IMR-90 (cell line): ENCODE data around the gene BTF3. TPM values are rescaled to one million over a fixed set of nuclear protein-coding genes. Genes with fewer than 3 reads are reported as not detected.

Source experiments
- ATAC-seq: fragments of 200-7000 bp; cut with Tn5 transposase; 2 replicates; pipeline ENCODE4 v1.9.1; 2020; ENCODE audit warnings: low read depth, mild to moderate bottlenecking, moderate library complexity
- BruUV-seq: library from RNA; stranded (reverse); fragments of 400-500 nt; replicated peaks from 2 replicates; lab custom pipeline; 2021; lab: Mats Ljungman, UMichigan
- CTCF ChIA-PET: fragments of 300-600 bp; formaldehyde crosslinking; extraction: SDS; loops from one replicate; lab custom pipeline; 2021; ENCODE audit warnings: antibody characterized with exemption; lab: Yijun Ruan, JAX
- POLR2A ChIA-PET: fragments of 300-600 bp; sonication (Branson Sonifier 250); formaldehyde crosslinking; loops from one replicate; lab custom pipeline; 2022; ENCODE audit warnings: antibody characterized with exemption; ENCODE audit not compliant: unreplicated experiment; lab: Charles Lee
- DNase-seq: peaks from one replicate; pipeline ENCODE4 v3.0.0; 2013
- H2AFZ ChIP-seq: replicated peaks from 2 replicates; pipeline ENCODE3; 2013; ENCODE audit warnings: low read length, mild to moderate bottlenecking; ENCODE audit not compliant: poor library complexity
- H2AK5ac ChIP-seq: 2 replicates; pipeline ENCODE4 v1.6.1; 2013; ENCODE audit warnings: low read depth, low read length, inconsistent platforms
- H2AK9ac ChIP-seq: replicated peaks from 2 replicates; pipeline ENCODE3; 2013; ENCODE audit warnings: mild to moderate bottlenecking, low read depth, low read length, moderate library complexity; ENCODE audit not compliant: poor library complexity
- H2BK120ac ChIP-seq: 2 replicates; pipeline ENCODE4 v1.6.1; 2013; ENCODE audit warnings: low read depth, low read length, inconsistent platforms
- H2BK15ac ChIP-seq: 3 replicates; pipeline ENCODE4 v1.6.1; 2013; ENCODE audit warnings: low read depth, low read length, inconsistent platforms
- H2BK20ac ChIP-seq: 2 replicates; pipeline ENCODE4 v1.6.1; 2013; ENCODE audit warnings: low read depth, mild to moderate bottlenecking, inconsistent platforms, low read length, moderate library complexity
- H2BK5ac ChIP-seq: 2 replicates; pipeline ENCODE4 v1.6.1; 2013; ENCODE audit warnings: mild to moderate bottlenecking, low read depth, low read length, inconsistent platforms; ENCODE audit not compliant: poor library complexity, severe bottlenecking
- H3K14ac ChIP-seq: replicated peaks from 2 replicates; pipeline ENCODE4 v1.6.1; 2013; ENCODE audit warnings: low read depth, low read length, inconsistent platforms
- H3K18ac ChIP-seq: 2 replicates; pipeline ENCODE4 v1.6.1; 2013; ENCODE audit warnings: low read depth, low read length, control low read depth
- H3K23ac ChIP-seq: 2 replicates; pipeline ENCODE4 v1.6.1; 2013; ENCODE audit warnings: low read depth, low read length, inconsistent platforms
- H3K27ac ChIP-seq: 2 replicates; pipeline ENCODE4 v1.5.1; 2013; ENCODE audit warnings: mild to moderate bottlenecking, control low read depth, low read length; ENCODE audit not compliant: insufficient read depth
- H3K27me3 ChIP-seq: 2 replicates; pipeline ENCODE4 v1.6.1; 2013; ENCODE audit warnings: low read length; ENCODE audit not compliant: control insufficient read depth, insufficient read depth
- H3K36me3 ChIP-seq: 2 replicates; pipeline ENCODE4 v1.6.1; 2013; ENCODE audit warnings: low read length, mixed read lengths; ENCODE audit not compliant: control insufficient read depth, insufficient read depth
- H3K4ac ChIP-seq: 2 replicates; pipeline ENCODE4 v1.6.1; 2013; ENCODE audit warnings: low read depth, low read length, inconsistent platforms
- H3K4me1 ChIP-seq: 2 replicates; pipeline ENCODE4 v1.6.1; 2013; ENCODE audit warnings: low read length, mixed read lengths; ENCODE audit not compliant: control insufficient read depth, insufficient read depth
- H3K4me2 ChIP-seq: 2 replicates; pipeline ENCODE4 v1.6.1; 2013; ENCODE audit warnings: low read depth, mild to moderate bottlenecking, control low read depth, low read length, moderate library complexity
- H3K4me3 ChIP-seq: 2 replicates; pipeline ENCODE4 v1.5.1; 2013; ENCODE audit warnings: low read depth, mild to moderate bottlenecking, control low read depth, low read length, moderate library complexity; ENCODE audit not compliant: insufficient read depth
- H3K56ac ChIP-seq: 2 replicates; pipeline ENCODE4 v1.6.1; 2013; ENCODE audit warnings: low read length, inconsistent platforms; ENCODE audit not compliant: insufficient read depth; ENCODE audit errors: extremely low read depth
- H3K79me1 ChIP-seq, 2 experiments: 2 replicates each; pipeline ENCODE4 v1.6.1; 2013; ENCODE audit warnings: low read length in 2 of 2, inconsistent platforms in 1 of 2, low read depth in 1 of 2
- H3K9ac ChIP-seq: 2 replicates; pipeline ENCODE4 v1.6.1; 2013; ENCODE audit warnings: low read depth, low read length, control low read depth
- H3K9me1 ChIP-seq: 2 replicates; pipeline ENCODE4 v1.6.1; 2013; ENCODE audit warnings: low read length, inconsistent platforms; ENCODE audit not compliant: insufficient read depth
- H3K9me3 ChIP-seq: 2 replicates; pipeline ENCODE4 v1.6.1; 2013; ENCODE audit warnings: low read length; ENCODE audit not compliant: control insufficient read depth, insufficient read depth
- H4K20me1 ChIP-seq: 2 replicates; pipeline ENCODE4 v1.6.1; 2013; ENCODE audit warnings: low read length, inconsistent platforms; ENCODE audit not compliant: insufficient read depth
- H4K5ac ChIP-seq: 2 replicates; pipeline ENCODE4 v1.6.1; 2013; ENCODE audit warnings: mild to moderate bottlenecking, low read depth, low read length, control low read depth
- H4K8ac ChIP-seq, 2 experiments: 2 replicates each; pipeline ENCODE4 v1.6.1; 2013; ENCODE audit warnings: low read depth in 2 of 2, low read length in 2 of 2, control low read depth in 1 of 2, inconsistent platforms in 1 of 2
- H4K91ac ChIP-seq: 2 replicates; pipeline ENCODE4 v1.6.1; 2013; ENCODE audit warnings: low read depth, low read length, inconsistent platforms; ENCODE audit not compliant: insufficient read depth
- BHLHE40 ChIP-seq: fragments of 150-350 bp; IDR thresholded peaks from 2 replicates; pipeline ENCODE4 v1.6.1; 2016; ENCODE audit warnings: mild to moderate bottlenecking, low read depth, low read length
- CEBPB ChIP-seq: IDR thresholded peaks from 2 replicates; pipeline ENCODE4 v1.6.1; 2012; ENCODE audit warnings: low read depth, low read length, improper control_type of control experiment
- CHD1 ChIP-seq: IDR thresholded peaks from 2 replicates; pipeline ENCODE4 v1.6.1; 2012; ENCODE audit warnings: low read depth, low read length, improper control_type of control experiment
- FOS ChIP-seq: fragments of 150-350 bp; IDR thresholded peaks from 2 replicates; pipeline ENCODE4 v1.6.1; 2016; ENCODE audit warnings: low read depth, low read length
- MAFK ChIP-seq: IDR thresholded peaks from 2 replicates; pipeline ENCODE4 v1.6.1; 2012; ENCODE audit warnings: low read depth, low read length, improper control_type of control experiment
- MAZ ChIP-seq: IDR thresholded peaks from 2 replicates; pipeline ENCODE4 v1.6.1; 2012; ENCODE audit warnings: low read depth, mild to moderate bottlenecking, low read length, improper control_type of control experiment, moderate library complexity, borderline replicate concordance
- MXI1 ChIP-seq: IDR thresholded peaks from 2 replicates; pipeline ENCODE4 v1.6.1; 2012; ENCODE audit warnings: low read depth, mild to moderate bottlenecking, low read length, moderate library complexity, borderline replicate concordance
- NFE2L2 ChIP-seq: fragments of 150-350 bp; IDR thresholded peaks from 2 replicates; pipeline ENCODE4 v1.6.1; 2016; ENCODE audit warnings: low read depth, mild to moderate bottlenecking, low read length
- POLR2A ChIP-seq: IDR thresholded peaks from 2 replicates; pipeline ENCODE4 v1.6.1; 2012; ENCODE audit warnings: mild to moderate bottlenecking, low read depth, low read length
- RAD21 ChIP-seq: IDR thresholded peaks from 2 replicates; pipeline ENCODE4 v1.6.1; 2012; ENCODE audit warnings: low read length, improper control_type of control experiment
- RCOR1 ChIP-seq: IDR thresholded peaks from 2 replicates; pipeline ENCODE4 v1.6.1; 2012; ENCODE audit warnings: mild to moderate bottlenecking, low read length, improper control_type of control experiment; ENCODE audit not compliant: insufficient replicate concordance
- RFX5 ChIP-seq: IDR thresholded peaks from 2 replicates; pipeline ENCODE4 v1.8.0; 2012; ENCODE audit warnings: low read depth, mild to moderate bottlenecking, low read length, moderate library complexity
- SMC3 ChIP-seq: fragments of 150-350 bp; IDR thresholded peaks from 2 replicates; pipeline ENCODE4 v1.6.1; 2016; ENCODE audit warnings: low read depth, mild to moderate bottlenecking, antibody characterized with exemption, low read length, moderate library complexity
- WGBS, 2 experiments: methylation state at CpG; one replicate each; pipeline versions ENCODE4 v1.1.5 to v1.1.7; 2013; ENCODE audit warnings: missing lambda C conversion rate in 2 of 2; ENCODE audit not compliant: insufficient read length in 1 of 2; ENCODE audit errors: extremely low coverage in 2 of 2; 5-methylcytosine and 5-hydroxymethylcytosine counted together
- dilution Hi-C: fragments of 300-500 bp; cut with HindIII; formaldehyde crosslinking; loops from one replicate; pipeline ENCODE4 v1.14.3; 2018; ENCODE audit warnings: low sequenced_read_pairs; ENCODE audit not compliant: unreplicated experiment
- in situ Hi-C: fragments of 300-500 bp; cut with MboI; formaldehyde crosslinking; loops from 3 replicates; pipeline ENCODE4 v1.14.3; 2019; ENCODE audit warnings: low sequenced_read_pairs, inconsistent platforms, mixed read lengths
- intact Hi-C: fragments of 100-400 bp; cut with micrococcal nuclease; formaldehyde crosslinking; loops from 2 replicates; pipeline ENCODE4 v1.10.0; 2022
- polyA plus RNA-seq, 3 experiments: library from polyadenylated mRNA; depleted of rRNA; stranded (reverse); fragments of >200 nt; gene quantifications; 2 replicates each; pipeline ENCODE4 v1.2.3, GENCODE V29; 2012; ENCODE audit warnings: low replicate concordance in 1 of 3
- total RNA-seq: library from RNA; depleted of rRNA; stranded (reverse); fragments of >200 nt; gene quantifications from 2 replicates; pipeline ENCODE4 v1.2.3, GENCODE V29; 2012
- TF ChIP-seq, protein P1 (sequence below): conservative IDR thresholded peaks from 2 replicates; pipeline ENCODE4 v1.5.1; 2012; ENCODE audit warnings: mild to moderate bottlenecking, low read depth, low read length, improper control_type of control experiment
- TF ChIP-seq, protein P2 (sequence below): fragments of 150-350 bp; IDR thresholded peaks from 2 replicates; pipeline ENCODE4 v1.6.1; 2017; ENCODE audit warnings: mild to moderate bottlenecking, antibody characterized with exemption, low read length, low read depth
- TF ChIP-seq, protein P3 (sequence below): fragments of 150-350 bp; IDR thresholded peaks from 2 replicates; pipeline ENCODE4 v1.6.1; 2016; ENCODE audit warnings: low read depth, mild to moderate bottlenecking, low read length, moderate library complexity, borderline replicate concordance

The BTF3 gene
- total and polyA plus RNA-seq, 2 of the 4 experiments (the other 2 are of a cell fraction), result 225 to 443 TPM

DNA sequence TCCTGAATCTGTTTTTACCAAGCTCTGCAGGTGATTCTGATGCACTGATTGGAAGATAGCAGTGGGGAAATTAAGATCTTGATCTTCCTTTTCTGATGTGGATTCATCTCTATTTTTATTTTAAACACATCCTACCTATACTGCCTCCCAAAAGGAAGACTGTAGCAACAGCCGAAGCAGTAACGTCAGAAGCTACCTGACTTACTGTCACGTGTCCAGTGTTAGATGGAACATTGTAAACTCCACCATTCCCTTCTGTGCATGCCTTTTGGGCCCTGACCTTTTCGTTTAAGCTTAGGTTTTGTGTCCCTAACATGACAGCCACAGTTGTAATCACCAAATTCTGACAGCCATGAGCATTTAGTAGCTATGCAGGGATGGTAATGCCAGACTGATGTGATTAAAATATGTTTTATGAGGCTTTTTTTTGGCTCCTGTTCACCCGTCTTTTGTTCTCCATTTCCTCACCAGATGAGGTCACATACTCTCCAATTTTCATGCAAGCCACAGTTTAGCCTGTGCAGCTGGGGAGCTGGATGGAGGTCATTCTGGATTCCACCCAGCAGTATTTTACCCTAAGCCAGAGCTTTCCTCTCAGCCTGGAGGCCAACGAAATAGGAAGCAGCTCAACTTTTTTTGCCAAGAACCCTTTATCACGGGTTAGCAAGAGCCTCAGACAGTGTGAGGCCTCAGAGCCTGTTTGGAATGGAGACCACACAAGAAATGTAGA lies 34.1 kb upstream of the BTF3 start:
- Histone ChIP-seq H3K23ac (no peak overlapping the region), H4K8ac (no peak overlapping the region), H2BK20ac (no peak overlapping the region), H3K9ac (no peak overlapping the region), H2AK5ac (no peak overlapping the region), H3K14ac (0 out of 2 replicates have a peak overlapping the region, but pooled peaks have one; percentile 8), H3K9me3 (no peaks in the 10 kb centered on the region), H4K91ac (no peak overlapping the region), H3K9me1 (no peaks in the 10 kb centered on the region), H4K20me1 (no peaks in the 10 kb centered on the region), H4K5ac (no peak overlapping the region), H3K4ac (no peak overlapping the region), H3K27me3 (peaks cover 7% of the 10 kb centered on the region), H3K18ac (no peak overlapping the region), H3K27ac (no peak overlapping the region), H3K4me3 (no peak overlapping the region), H2AFZ (peak overlapping the region; percentile 49), H2AK9ac (peak overlapping the region; percentile 52), H3K4me2 (no peak overlapping the region), H3K79me1 (no peaks in the 10 kb centered on the region), H3K4me1 (no peaks in the 10 kb centered on the region), H2BK5ac (no peak overlapping the region), H3K36me3 (no peaks in the 10 kb centered on the region), H2BK120ac (no peak overlapping the region), H2BK15ac (no peak overlapping the region), H3K56ac (no peak overlapping the region)
- dilution Hi-C loops, result no loop called here
- ATAC-seq (peak; percentile 46), DNase-seq (peak; percentile 68)
- intact Hi-C loops, result no loop called here
- TF ChIP-seq, protein P1, sequence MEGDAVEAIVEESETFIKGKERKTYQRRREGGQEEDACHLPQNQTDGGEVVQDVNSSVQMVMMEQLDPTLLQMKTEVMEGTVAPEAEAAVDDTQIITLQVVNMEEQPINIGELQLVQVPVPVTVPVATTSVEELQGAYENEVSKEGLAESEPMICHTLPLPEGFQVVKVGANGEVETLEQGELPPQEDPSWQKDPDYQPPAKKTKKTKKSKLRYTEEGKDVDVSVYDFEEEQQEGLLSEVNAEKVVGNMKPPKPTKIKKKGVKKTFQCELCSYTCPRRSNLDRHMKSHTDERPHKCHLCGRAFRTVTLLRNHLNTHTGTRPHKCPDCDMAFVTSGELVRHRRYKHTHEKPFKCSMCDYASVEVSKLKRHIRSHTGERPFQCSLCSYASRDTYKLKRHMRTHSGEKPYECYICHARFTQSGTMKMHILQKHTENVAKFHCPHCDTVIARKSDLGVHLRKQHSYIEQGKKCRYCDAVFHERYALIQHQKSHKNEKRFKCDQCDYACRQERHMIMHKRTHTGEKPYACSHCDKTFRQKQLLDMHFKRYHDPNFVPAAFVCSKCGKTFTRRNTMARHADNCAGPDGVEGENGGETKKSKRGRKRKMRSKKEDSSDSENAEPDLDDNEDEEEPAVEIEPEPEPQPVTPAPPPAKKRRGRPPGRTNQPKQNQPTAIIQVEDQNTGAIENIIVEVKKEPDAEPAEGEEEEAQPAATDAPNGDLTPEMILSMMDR, result no peak
- no peak for TF ChIP-seq BHLHE40
- TF ChIP-seq, protein P2, sequence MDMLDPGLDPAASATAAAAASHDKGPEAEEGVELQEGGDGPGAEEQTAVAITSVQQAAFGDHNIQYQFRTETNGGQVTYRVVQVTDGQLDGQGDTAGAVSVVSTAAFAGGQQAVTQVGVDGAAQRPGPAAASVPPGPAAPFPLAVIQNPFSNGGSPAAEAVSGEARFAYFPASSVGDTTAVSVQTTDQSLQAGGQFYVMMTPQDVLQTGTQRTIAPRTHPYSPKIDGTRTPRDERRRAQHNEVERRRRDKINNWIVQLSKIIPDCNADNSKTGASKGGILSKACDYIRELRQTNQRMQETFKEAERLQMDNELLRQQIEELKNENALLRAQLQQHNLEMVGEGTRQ, result no peak
- no peak for TF ChIP-seq MAZ
- TF ChIP-seq POLR2A, result no peak
- no peak for TF ChIP-seq MAFK
- no peak for TF ChIP-seq NFE2L2
- no peak for TF ChIP-seq CEBPB
- no peak for TF ChIP-seq MXI1
- no peak for TF ChIP-seq FOS
- TF ChIP-seq, protein P3, sequence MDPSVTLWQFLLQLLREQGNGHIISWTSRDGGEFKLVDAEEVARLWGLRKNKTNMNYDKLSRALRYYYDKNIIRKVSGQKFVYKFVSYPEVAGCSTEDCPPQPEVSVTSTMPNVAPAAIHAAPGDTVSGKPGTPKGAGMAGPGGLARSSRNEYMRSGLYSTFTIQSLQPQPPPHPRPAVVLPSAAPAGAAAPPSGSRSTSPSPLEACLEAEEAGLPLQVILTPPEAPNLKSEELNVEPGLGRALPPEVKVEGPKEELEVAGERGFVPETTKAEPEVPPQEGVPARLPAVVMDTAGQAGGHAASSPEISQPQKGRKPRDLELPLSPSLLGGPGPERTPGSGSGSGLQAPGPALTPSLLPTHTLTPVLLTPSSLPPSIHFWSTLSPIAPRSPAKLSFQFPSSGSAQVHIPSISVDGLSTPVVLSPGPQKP, result no peak
- no peak for TF ChIP-seq CHD1
- TF ChIP-seq RAD21, result no peak
- TF ChIP-seq RCOR1, result no peak
- no peak for TF ChIP-seq SMC3
- TF ChIP-seq RFX5, result no peak
- in situ Hi-C loops, result no loop called here
- no CpG with 5 or more reads among the region's 7 CpGs for WGBS, 2 experiments
- ChIA-PET CTCF (interaction anchor here (1.2 to 1.4 kb wide), 2 partner anchors 9 to 13 kb away, joined by 5 to 7 read pairs; no protein-coding TSS in a partner anchor), POLR2A (no interaction called here)
- no TSS peak for BruUV-seq
